Right lobe of liver (tissue), 6 donors: Measurements from ENCODE around the gene PLXNB1. TPM values are rescaled to one million over a fixed set of nuclear protein-coding genes. Genes with fewer than 3 reads are reported as not detected.

Experiments used
- ATAC-seq, 4 donors: fragments of 200-7000 bp; cut with Tn5 transposase; one replicate each; pipeline ENCODE4 v1.9.1; 2020; ENCODE audit warnings: mild to moderate bottlenecking in 4 of 4, moderate library complexity in 4 of 4
- DNase-seq, 3 donors: peaks; one replicate each; pipeline ENCODE4 v3.0.0-alpha.2; 2020
- H3K27ac ChIP-seq, 3 donors: fragments of 200-600 bp; one replicate each; pipeline ENCODE4 v1.8.0; 2022
- H3K27me3 ChIP-seq, 2 donors: fragments of 200-600 bp; one replicate each; pipeline ENCODE4 v1.8.0; 2022
- H3K36me3 ChIP-seq, 4 donors: fragments of 200-600 bp; sonication (generic) in 1 of 4; one replicate each; pipeline versions ENCODE4 v1.5.1 to v1.8.0; 2017 to 2022; ENCODE audit warnings: control low read depth in 1 of 4
- H3K4me1 ChIP-seq, 4 donors: fragments of 200-600 bp; sonication (generic) in 1 of 4; one replicate each; pipeline versions ENCODE4 v1.5.1 to v1.8.0; 2017 to 2022; ENCODE audit warnings: control low read depth in 1 of 4
- H3K4me3 ChIP-seq, 3 donors: fragments of 200-600 bp; one replicate each; pipeline ENCODE4 v1.8.0; 2022
- H3K9me3 ChIP-seq, 4 donors: fragments of 200-600 bp; sonication (generic) in 1 of 4; one replicate each; pipeline versions ENCODE4 v1.5.1 to v1.8.0; 2017 to 2022; ENCODE audit warnings: control low read depth in 1 of 4
- POLR2A ChIP-seq: fragments of 450-650 bp; IDR thresholded peaks from one replicate; pipeline ENCODE4 v1.6.1; 2017; ENCODE audit warnings: antibody characterized with exemption, mild to moderate bottlenecking
- WGBS: methylation state at CpG from one replicate; pipeline ENCODE4 v1.1.6; 2018; ENCODE audit warnings: low coverage, low lambda C conversion rate; ENCODE audit not compliant: insufficient coverage; ENCODE audit errors: missing lambda C conversion rate; 5-methylcytosine and 5-hydroxymethylcytosine counted together
- intact Hi-C, 2 donors: fragments of 100-400 bp; cut with DNase I; formaldehyde crosslinking; loops; one replicate each; pipeline versions ENCODE4 v1.11.2 to v1.14.1; 2022
- total RNA-seq, 6 experiments: library from RNA; depleted of rRNA in 2 of 6; stranded (reverse); fragments of >200 nt in 2 of 6; fragmentation: NEBNext Ultra II Directional in 3 of 6; extraction: Animal tissue kit (Norgen Biotek cat#: 25700) in 3 of 6; gene quantifications; one replicate each; pipeline versions ENCODE4 v1.1.0 to v1.2.4, GENCODE V29; 2016 to 2023
- TF ChIP-seq, protein P1 (sequence below), 4 donors: fragments of 200-600 bp in 3 of 4; fragments of 450-650 bp in 1 of 4; IDR thresholded peaks; one replicate each; pipeline versions ENCODE4 v1.5.1 to v1.8.0; 2016 to 2022; ENCODE audit warnings: antibody characterized with exemption in 4 of 4, mild to moderate bottlenecking in 2 of 4
- donor health status: DM: no; HTN: yes; CAD: no.
- donor health status: DM: no; HTN: no; CAD: no.
- donor health status: DM: no; HTN: no; CAD: no.
- donor health status: DM: no; HTN: yes; CAD: no.
- donor health status: DM: no; HTN: yes; CAD: no.

Gene PLXNB1
- total RNA-seq, 6 experiments from 2014 or later, result 65.9 to 132 (median 86.5) TPM

DNA sequence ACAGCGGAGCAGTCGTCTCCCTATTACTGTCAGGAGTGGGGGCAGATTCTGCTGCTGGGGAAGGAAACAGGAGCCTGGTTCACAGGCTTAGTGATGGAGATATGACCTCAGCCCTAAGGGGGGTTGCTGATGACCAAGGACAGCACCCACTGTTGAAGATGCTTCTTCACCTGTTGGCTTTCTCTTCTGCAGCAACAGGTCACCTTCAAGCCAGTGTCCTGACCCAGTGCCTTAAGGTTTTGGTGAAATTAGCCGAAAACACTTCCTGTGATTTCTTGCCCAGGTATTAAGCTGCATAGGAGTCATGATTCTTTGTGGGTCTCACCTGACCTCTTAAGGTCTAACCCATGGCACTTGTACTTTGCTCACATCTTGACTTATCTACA, 30.6 kb upstream of the PLXNB1 start:
- no peak overlapping the region for H3K4me3 ChIP-seq
- ATAC-seq, result no peak
- no peak overlapping the region for H3K27ac ChIP-seq
- H3K27me3 ChIP-seq, result no peaks in the 10 kb centered on the region
- intact Hi-C loops, result loop anchor here (5.0 kb wide), 1 partner anchor 92 kb away; no protein-coding TSS in a partner anchor
- no peak for DNase-seq
- WGBS, result 100% methylated on average over 3 of the region's 3 CpGs
- TF ChIP-seq, protein P1, sequence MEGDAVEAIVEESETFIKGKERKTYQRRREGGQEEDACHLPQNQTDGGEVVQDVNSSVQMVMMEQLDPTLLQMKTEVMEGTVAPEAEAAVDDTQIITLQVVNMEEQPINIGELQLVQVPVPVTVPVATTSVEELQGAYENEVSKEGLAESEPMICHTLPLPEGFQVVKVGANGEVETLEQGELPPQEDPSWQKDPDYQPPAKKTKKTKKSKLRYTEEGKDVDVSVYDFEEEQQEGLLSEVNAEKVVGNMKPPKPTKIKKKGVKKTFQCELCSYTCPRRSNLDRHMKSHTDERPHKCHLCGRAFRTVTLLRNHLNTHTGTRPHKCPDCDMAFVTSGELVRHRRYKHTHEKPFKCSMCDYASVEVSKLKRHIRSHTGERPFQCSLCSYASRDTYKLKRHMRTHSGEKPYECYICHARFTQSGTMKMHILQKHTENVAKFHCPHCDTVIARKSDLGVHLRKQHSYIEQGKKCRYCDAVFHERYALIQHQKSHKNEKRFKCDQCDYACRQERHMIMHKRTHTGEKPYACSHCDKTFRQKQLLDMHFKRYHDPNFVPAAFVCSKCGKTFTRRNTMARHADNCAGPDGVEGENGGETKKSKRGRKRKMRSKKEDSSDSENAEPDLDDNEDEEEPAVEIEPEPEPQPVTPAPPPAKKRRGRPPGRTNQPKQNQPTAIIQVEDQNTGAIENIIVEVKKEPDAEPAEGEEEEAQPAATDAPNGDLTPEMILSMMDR (IDR thresholded peaks at IDR 0.05), result no peak
- TF ChIP-seq POLR2A, result no peak
- H3K9me3 ChIP-seq, result no peaks in the 10 kb centered on the region
- peaks cover 0 to 49% (median 12%) of the 10 kb centered on the region in 4 donors for H3K36me3 ChIP-seq
- peaks cover 0 to 5% (median 2%) of the 10 kb centered on the region in 4 donors for H3K4me1 ChIP-seq

DNA sequence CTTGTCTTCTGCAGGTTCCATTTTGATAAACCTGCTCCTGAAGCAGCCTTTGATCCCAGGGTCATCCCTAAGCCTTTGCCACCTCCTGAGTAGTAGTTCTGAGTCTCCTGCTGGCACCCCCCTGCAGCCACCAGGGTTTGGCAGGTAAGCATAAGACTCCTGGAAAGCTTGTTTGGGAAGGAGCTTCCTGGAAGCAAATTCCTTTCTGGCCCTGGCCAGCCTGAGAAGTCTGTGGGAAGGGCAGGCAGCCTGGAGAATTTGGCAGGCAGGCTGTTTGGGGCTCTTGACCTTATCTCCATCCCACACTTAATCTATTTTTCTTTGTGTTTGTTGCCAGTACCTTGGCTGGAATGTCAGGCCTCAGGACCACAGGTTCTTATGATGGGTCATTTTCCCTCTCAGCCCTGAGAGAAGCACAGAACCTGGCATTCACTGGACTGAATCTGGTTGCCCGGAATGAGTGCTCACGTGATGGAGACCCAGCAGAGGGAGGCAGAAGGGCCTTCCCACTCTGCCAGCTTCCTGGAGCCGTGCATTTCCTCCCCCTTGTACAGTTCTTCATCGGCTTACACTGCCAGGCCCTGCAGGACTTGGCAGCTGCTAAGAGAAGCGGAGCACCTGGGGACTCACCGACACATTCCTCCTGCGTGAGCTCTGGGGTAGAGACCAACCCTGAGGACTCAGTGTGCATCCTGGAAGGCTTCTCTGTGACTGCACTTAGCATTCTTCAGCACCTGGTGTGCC, 30.1 kb upstream of the PLXNB1 start:
- intact Hi-C loops, result loop anchor here (5.0 kb wide), 1 partner anchor 92 kb away; no protein-coding TSS in a partner anchor
- H3K9me3 ChIP-seq, result no peaks in the 10 kb centered on the region
- WGBS, result 64% methylated on average over 5 of the region's 7 CpGs
- peaks cover 0 to under 1% (median 0%) of the 10 kb centered on the region in 4 donors for H3K4me1 ChIP-seq
- no peak overlapping the region for H3K4me3 ChIP-seq
- H3K36me3 ChIP-seq, result peaks cover 0 to 53% (median 14%) of the 10 kb centered on the region in 4 donors
- DNase-seq (no peak), ATAC-seq (no peak)
- TF ChIP-seq, protein P1 (IDR thresholded peaks at IDR 0.05), result no peak
- no peak for TF ChIP-seq POLR2A
- no peaks in the 10 kb centered on the region for H3K27me3 ChIP-seq
- H3K27ac ChIP-seq, result no peak overlapping the region

DNA sequence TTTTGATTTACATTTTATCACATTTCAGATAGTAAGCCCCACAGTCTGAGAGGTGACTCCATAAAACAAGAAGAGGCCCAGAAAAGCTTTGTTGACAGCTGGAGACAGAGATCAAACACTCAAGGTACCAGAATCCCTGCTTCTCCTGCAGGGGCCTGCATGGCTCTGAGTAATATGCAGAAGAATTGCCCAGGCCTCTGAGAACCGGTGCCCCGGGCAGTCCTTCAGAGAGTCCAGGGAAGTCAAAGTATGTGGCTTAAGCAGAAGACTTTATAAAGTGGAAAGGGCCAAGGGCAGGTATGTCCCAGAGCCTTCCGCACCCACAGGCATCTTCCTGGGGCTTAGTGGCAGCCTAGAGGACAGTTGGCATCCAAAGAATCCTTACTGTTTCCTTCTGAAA, 29.4 kb upstream of the PLXNB1 start:
- WGBS, result 100% methylated on average over 3 of the region's 3 CpGs
- no peak for TF ChIP-seq POLR2A
- TF ChIP-seq, protein P1 (IDR thresholded peaks at IDR 0.05), result no peak
- Histone ChIP-seq H3K9me3 (no peaks in the 10 kb centered on the region), H3K36me3 (peaks cover 0 to 59% (median 16%) of the 10 kb centered on the region in 4 donors), H3K4me3 (no peak overlapping the region), H3K27me3 (no peaks in the 10 kb centered on the region), H3K4me1 (no peaks in the 10 kb centered on the region), H3K27ac (no peak overlapping the region)
- DNase-seq (no peak), ATAC-seq (no peak)
- intact Hi-C loops, result no loop called here

DNA sequence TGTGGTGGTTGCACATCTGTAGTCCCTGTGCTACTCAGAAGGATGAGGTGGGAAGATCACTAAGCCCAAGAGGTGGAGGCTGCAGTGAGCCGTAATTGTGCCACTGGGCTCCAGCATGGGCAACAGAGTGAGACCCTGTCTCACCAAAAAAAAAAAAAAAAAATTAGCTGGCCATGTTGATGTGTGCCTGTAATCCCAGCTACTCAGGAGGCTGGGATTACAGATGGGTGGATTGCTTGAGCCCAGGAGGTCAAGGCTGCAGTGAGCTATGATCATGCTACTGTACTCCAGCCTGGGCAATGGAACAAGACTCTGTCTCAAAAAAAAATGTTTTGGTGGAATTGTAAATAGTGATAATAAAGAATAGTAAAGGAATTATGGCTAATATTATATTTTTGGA, 26.6 kb upstream of the PLXNB1 start:
- TF ChIP-seq, protein P1 (IDR thresholded peaks at IDR 0.05), result no peak
- no peak for TF ChIP-seq POLR2A
- peaks cover 0 to 80% (median 24%) of the 10 kb centered on the region in 4 donors for H3K36me3 ChIP-seq
- H3K27me3 ChIP-seq, result no peaks in the 10 kb centered on the region
- 83% methylated on average over 1 of the region's 1 CpG for WGBS
- intact Hi-C loops, result no loop called here
- H3K9me3 ChIP-seq, result no peaks in the 10 kb centered on the region
- ATAC-seq (no peak), DNase-seq (no peak)
- H3K27ac ChIP-seq, result no peak overlapping the region
- H3K4me1 ChIP-seq, result no peaks in the 10 kb centered on the region
- no peak overlapping the region for H3K4me3 ChIP-seq
